ENCODE measurements around the gene LRRC1. TPM values are rescaled to one million over a fixed set of nuclear protein-coding genes. Genes with fewer than 3 reads are reported as not detected.

The LRRC1 gene
- total RNA-seq, 1 donor from 2014 or later: 2.6 TPM

DNA sequence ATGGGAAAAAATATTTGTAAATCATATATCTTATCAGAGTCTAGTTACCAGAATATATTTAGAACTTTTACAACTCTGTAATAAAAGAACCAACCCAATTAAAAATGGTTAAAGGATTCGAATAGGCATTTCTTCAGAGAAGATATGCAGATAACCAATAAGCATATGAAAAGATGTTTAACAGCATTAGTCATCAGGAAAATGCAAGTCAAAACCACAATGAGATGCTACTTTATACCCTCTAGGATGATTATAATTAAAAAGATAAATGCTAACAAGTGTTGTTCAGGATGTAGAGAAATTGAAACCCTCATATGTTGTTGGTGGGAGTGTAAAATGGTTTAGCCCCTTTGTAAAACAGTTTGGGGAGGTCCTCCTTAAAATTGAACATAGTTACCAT lies 94.1 kb downstream of the LRRC1 start:
- Mint-ChIP-seq H3K27ac (ENCODE audit: unreplicated experiment) (no peak overlapping the region), H3K36me3 (ENCODE audit: unreplicated experiment) (no peaks in the 10 kb centered on the region), H3K27me3 (ENCODE audit: unreplicated experiment) (no peaks in the 10 kb centered on the region), H3K4me1 (ENCODE audit: low read depth, unreplicated experiment) (no peaks in the 10 kb centered on the region), H3K9me3 (ENCODE audit: unreplicated experiment) (no peaks in the 10 kb centered on the region), H3K4me3 (ENCODE audit: unreplicated experiment) (no peak overlapping the region)
- TF ChIP-seq, protein P1, sequence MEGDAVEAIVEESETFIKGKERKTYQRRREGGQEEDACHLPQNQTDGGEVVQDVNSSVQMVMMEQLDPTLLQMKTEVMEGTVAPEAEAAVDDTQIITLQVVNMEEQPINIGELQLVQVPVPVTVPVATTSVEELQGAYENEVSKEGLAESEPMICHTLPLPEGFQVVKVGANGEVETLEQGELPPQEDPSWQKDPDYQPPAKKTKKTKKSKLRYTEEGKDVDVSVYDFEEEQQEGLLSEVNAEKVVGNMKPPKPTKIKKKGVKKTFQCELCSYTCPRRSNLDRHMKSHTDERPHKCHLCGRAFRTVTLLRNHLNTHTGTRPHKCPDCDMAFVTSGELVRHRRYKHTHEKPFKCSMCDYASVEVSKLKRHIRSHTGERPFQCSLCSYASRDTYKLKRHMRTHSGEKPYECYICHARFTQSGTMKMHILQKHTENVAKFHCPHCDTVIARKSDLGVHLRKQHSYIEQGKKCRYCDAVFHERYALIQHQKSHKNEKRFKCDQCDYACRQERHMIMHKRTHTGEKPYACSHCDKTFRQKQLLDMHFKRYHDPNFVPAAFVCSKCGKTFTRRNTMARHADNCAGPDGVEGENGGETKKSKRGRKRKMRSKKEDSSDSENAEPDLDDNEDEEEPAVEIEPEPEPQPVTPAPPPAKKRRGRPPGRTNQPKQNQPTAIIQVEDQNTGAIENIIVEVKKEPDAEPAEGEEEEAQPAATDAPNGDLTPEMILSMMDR (IDR thresholded peaks at IDR 0.05; ENCODE audit: partially characterized antibody, unreplicated experiment): no peak
- no peak for DNase-seq

DNA sequence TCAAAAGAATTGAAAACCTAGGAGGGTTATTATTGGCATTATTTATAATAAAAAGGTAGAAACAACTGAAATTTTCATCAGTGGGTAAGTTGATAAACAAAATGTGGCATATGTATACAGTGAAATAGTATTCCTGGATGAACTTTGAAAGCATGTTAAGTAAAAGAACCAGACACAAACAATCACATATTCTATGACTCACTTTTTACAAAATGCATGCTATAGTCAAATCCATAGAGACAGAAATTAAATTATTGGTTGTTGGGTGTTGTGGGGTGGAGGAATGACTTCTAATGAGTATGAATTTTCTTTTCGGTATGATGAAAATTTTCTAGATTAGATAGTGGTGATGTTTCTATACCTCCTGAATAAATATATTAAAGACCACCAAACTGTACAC lies 94.6 kb downstream of the LRRC1 start:
- Mint-ChIP-seq H3K4me3 (ENCODE audit: unreplicated experiment) (no peak overlapping the region), H3K27ac (ENCODE audit: unreplicated experiment) (no peak overlapping the region)

DNA sequence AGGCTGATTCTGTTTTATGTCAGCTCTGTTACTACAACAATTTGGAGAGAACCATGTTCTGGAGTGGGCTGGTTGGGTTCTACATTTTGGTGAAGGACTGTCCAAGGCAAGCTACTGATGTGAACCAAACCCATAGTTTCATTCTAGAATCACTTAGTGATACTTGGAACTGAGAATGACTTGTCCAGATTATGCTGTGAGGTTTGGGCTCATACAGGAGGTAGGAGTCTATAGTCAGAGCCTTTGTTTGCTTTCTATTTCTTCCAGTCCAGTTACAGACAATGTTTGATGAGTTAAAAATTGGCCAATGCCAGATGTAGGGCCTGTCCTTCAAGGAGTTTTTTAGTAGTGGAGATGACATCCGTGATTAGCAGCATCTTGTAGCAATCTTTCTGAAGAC lies 97.9 kb downstream of the LRRC1 start:
- Mint-ChIP-seq H3K27me3 (ENCODE audit: unreplicated experiment) (no peaks in the 10 kb centered on the region), H3K9me3 (ENCODE audit: unreplicated experiment) (peaks cover 1% of the 10 kb centered on the region), H3K36me3 (ENCODE audit: unreplicated experiment) (no peaks in the 10 kb centered on the region), H3K27ac (ENCODE audit: unreplicated experiment) (no peak overlapping the region), H3K4me3 (ENCODE audit: unreplicated experiment) (no peak overlapping the region), H3K4me1 (ENCODE audit: low read depth, unreplicated experiment) (peaks cover 15% of the 10 kb centered on the region)
- no peak for DNase-seq
- TF ChIP-seq, protein P1 (IDR thresholded peaks at IDR 0.05; ENCODE audit: partially characterized antibody, unreplicated experiment): no peak

More for the DNA sequence above, 94.6 kb downstream of the LRRC1 start:
- DNase-seq: no peak
- Mint-ChIP-seq H3K9me3 (ENCODE audit: unreplicated experiment) (no peaks in the 10 kb centered on the region), H3K36me3 (ENCODE audit: unreplicated experiment) (no peaks in the 10 kb centered on the region), H3K4me1 (ENCODE audit: low read depth, unreplicated experiment) (no peaks in the 10 kb centered on the region), H3K27me3 (ENCODE audit: unreplicated experiment) (no peaks in the 10 kb centered on the region)
- TF ChIP-seq, protein P1 (IDR thresholded peaks at IDR 0.05; ENCODE audit: partially characterized antibody, unreplicated experiment): no peak

DNA sequence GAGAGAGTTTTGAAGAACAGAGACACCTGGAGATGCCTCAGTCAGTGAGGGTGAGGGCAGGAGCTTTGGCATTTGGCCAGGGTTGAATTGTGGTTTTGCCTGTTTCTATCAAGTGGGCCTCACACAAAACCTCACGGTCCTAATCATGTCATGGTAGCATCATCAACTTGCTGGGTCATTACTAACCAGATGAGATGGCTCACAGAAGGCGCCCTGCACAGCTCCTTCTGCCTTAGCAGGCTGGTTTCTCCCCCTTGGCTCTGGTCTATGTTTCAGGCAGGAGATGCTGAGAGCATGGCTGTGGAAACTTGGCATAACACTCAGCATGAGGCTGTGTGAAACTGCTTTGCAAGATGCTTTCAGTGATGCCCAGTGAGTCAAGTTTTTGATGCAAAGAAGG lies 99.3 kb downstream of the LRRC1 start:
- TF ChIP-seq, protein P1 (IDR thresholded peaks at IDR 0.05; ENCODE audit: partially characterized antibody, unreplicated experiment): no peak
- Mint-ChIP-seq H3K27me3 (ENCODE audit: unreplicated experiment) (no peaks in the 10 kb centered on the region), H3K9me3 (ENCODE audit: unreplicated experiment) (peaks cover 1% of the 10 kb centered on the region), H3K27ac (ENCODE audit: unreplicated experiment) (peak overlapping the region; percentile 42), H3K4me3 (ENCODE audit: unreplicated experiment) (no peak overlapping the region), H3K4me1 (ENCODE audit: low read depth, unreplicated experiment) (peaks cover 15% of the 10 kb centered on the region), H3K36me3 (ENCODE audit: unreplicated experiment) (no peaks in the 10 kb centered on the region)
- DNase-seq: no peak

DNA sequence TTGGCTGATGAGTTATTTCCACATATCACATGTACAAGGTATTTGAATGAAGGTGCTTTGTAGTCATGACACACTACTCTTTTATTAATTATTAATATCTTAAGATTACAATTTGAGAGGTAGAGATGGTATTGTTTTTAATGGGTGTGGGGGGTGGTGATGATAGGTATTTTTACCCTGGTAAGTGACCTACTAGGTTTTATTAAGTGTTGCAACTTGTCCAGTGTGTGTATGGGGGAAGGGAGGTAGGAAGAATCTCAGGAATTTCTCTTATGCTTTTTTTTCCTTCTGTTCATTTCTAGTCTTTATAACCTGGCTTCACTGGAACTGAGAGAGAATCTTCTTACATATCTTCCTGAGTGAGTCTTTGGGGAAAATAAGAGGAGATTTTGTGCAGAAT lies 101.4 kb downstream of the LRRC1 start:
- Mint-ChIP-seq H3K27ac (ENCODE audit: unreplicated experiment) (no peak overlapping the region), H3K4me3 (ENCODE audit: unreplicated experiment) (no peak overlapping the region), H3K36me3 (ENCODE audit: unreplicated experiment) (no peaks in the 10 kb centered on the region), H3K9me3 (ENCODE audit: unreplicated experiment) (peaks cover 3% of the 10 kb centered on the region), H3K27me3 (ENCODE audit: unreplicated experiment) (no peaks in the 10 kb centered on the region), H3K4me1 (ENCODE audit: low read depth, unreplicated experiment) (peaks cover 15% of the 10 kb centered on the region)
- TF ChIP-seq, protein P1 (IDR thresholded peaks at IDR 0.05; ENCODE audit: partially characterized antibody, unreplicated experiment): no peak
- no peak for DNase-seq

Data from glutamatergic neuron (in vitro differentiated cells).